Measurements from ENCODE around the gene FASTKD1.

DNA sequence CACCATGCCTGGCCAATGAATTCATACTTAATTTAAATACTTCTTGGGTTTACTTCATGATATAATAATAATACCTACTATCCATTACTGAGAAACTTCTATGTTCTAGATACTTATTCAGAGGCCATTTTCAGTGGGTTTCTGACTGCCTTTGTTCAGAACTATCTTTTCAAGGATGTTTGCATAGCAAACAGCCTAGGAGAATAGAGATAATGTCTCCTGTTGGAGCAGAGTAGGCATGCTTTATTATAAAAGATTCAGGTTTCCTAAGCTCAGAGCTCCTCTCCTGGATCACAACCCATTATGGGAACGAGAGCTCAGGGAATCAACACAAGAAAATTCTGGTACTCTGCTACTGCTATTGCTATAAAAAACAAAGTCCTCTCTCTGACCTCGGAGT lies 11.1 kb downstream of the FASTKD1 start:
- TF ChIP-seq, protein P1, sequence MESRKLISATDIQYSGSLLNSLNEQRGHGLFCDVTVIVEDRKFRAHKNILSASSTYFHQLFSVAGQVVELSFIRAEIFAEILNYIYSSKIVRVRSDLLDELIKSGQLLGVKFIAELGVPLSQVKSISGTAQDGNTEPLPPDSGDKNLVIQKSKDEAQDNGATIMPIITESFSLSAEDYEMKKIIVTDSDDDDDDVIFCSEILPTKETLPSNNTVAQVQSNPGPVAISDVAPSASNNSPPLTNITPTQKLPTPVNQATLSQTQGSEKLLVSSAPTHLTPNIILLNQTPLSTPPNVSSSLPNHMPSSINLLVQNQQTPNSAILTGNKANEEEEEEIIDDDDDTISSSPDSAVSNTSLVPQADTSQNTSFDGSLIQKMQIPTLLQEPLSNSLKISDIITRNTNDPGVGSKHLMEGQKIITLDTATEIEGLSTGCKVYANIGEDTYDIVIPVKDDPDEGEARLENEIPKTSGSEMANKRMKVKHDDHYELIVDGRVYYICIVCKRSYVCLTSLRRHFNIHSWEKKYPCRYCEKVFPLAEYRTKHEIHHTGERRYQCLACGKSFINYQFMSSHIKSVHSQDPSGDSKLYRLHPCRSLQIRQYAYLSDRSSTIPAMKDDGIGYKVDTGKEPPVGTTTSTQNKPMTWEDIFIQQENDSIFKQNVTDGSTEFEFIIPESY (IDR thresholded peaks at IDR 0.05; ENCODE audit: borderline replicate concordance, low read depth), result no peak
- no peak for TF ChIP-seq TAF1 (IDR thresholded peaks at IDR 0.05; ENCODE audit: borderline replicate concordance, low read depth, low read length)
- TF ChIP-seq, protein P2, sequence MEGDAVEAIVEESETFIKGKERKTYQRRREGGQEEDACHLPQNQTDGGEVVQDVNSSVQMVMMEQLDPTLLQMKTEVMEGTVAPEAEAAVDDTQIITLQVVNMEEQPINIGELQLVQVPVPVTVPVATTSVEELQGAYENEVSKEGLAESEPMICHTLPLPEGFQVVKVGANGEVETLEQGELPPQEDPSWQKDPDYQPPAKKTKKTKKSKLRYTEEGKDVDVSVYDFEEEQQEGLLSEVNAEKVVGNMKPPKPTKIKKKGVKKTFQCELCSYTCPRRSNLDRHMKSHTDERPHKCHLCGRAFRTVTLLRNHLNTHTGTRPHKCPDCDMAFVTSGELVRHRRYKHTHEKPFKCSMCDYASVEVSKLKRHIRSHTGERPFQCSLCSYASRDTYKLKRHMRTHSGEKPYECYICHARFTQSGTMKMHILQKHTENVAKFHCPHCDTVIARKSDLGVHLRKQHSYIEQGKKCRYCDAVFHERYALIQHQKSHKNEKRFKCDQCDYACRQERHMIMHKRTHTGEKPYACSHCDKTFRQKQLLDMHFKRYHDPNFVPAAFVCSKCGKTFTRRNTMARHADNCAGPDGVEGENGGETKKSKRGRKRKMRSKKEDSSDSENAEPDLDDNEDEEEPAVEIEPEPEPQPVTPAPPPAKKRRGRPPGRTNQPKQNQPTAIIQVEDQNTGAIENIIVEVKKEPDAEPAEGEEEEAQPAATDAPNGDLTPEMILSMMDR (IDR thresholded peaks at IDR 0.05), result no peak
- TF ChIP-seq, protein P3, sequence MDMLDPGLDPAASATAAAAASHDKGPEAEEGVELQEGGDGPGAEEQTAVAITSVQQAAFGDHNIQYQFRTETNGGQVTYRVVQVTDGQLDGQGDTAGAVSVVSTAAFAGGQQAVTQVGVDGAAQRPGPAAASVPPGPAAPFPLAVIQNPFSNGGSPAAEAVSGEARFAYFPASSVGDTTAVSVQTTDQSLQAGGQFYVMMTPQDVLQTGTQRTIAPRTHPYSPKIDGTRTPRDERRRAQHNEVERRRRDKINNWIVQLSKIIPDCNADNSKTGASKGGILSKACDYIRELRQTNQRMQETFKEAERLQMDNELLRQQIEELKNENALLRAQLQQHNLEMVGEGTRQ (IDR thresholded peaks at IDR 0.05; ENCODE audit: borderline replicate concordance, low read depth, low read length), result no peak
- TF ChIP-seq GATA2 (CRISPR knock-in tag; IDR thresholded peaks at IDR 0.05), result no peak
- TF ChIP-seq NFIC (IDR thresholded peaks at IDR 0.05; ENCODE audit: borderline replicate concordance), result no peak
- TF ChIP-seq, protein P4, sequence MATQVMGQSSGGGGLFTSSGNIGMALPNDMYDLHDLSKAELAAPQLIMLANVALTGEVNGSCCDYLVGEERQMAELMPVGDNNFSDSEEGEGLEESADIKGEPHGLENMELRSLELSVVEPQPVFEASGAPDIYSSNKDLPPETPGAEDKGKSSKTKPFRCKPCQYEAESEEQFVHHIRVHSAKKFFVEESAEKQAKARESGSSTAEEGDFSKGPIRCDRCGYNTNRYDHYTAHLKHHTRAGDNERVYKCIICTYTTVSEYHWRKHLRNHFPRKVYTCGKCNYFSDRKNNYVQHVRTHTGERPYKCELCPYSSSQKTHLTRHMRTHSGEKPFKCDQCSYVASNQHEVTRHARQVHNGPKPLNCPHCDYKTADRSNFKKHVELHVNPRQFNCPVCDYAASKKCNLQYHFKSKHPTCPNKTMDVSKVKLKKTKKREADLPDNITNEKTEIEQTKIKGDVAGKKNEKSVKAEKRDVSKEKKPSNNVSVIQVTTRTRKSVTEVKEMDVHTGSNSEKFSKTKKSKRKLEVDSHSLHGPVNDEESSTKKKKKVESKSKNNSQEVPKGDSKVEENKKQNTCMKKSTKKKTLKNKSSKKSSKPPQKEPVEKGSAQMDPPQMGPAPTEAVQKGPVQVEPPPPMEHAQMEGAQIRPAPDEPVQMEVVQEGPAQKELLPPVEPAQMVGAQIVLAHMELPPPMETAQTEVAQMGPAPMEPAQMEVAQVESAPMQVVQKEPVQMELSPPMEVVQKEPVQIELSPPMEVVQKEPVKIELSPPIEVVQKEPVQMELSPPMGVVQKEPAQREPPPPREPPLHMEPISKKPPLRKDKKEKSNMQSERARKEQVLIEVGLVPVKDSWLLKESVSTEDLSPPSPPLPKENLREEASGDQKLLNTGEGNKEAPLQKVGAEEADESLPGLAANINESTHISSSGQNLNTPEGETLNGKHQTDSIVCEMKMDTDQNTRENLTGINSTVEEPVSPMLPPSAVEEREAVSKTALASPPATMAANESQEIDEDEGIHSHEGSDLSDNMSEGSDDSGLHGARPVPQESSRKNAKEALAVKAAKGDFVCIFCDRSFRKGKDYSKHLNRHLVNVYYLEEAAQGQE (IDR thresholded peaks at IDR 0.05; ENCODE audit: low read depth, low read length), result no peak

Data from SK-N-SH (cell line).